ENCODE results near the gene ZNF844.
A peak's percentile ranks its signal among the peaks of the same experiment; 100 is the strongest.
"Not testable (repeated sequence)": the region's sequence is repeated elsewhere in the genome, so short reads cannot be mapped to it uniquely, and the experiment has no call there.

Gene ZNF844

DNA sequence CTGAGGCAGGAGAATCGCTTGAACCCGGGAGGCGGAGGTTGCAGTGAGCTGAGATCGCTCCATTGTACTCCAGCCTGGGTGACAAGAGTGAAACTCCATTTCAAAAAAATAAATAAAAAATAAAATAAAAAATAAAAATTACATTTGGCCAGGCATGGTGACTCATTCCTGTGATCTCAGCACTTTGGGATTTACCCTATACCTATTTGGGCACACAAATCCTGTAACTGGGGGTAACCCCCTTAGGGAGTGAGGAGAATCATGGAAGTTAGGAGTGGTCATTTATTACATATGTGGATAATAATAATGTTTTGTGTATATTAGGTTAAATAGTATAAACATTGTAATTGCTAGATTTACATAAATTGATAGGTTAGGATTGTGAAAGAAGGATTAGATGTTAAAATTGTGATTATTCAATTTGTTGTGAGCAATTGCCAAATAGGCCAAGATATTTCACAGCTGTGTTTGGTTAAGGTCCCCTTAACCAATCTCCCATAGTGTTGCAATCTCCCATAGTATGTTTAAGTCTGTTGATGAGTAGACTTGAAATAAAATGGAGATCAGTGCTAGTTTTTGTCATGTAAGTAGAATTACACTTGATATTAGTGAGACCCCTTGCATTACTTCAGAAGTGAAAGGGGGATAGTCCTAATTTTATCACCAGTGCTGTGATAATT lies 30.7 kb downstream of the ZNF844 start:
- Mint-ChIP-seq H3K9me3 (peaks cover 43% of the 10 kb centered on the region), H3K4me3 (peak overlapping the region; percentile 19 to 37 (median 21)), H3K27me3 (ENCODE audit: low read depth) (no peaks in the 10 kb centered on the region), H3K4me1 (peaks cover 11% of the 10 kb centered on the region), H3K36me3 (ENCODE audit: low read depth) (peaks cover 80% of the 10 kb centered on the region), H3K27ac (no peak overlapping the region)
- no peak for TF ChIP-seq CTCF (IDR thresholded peaks at IDR 0.05; ENCODE audit: unreplicated experiment in 3 of 3)

DNA sequence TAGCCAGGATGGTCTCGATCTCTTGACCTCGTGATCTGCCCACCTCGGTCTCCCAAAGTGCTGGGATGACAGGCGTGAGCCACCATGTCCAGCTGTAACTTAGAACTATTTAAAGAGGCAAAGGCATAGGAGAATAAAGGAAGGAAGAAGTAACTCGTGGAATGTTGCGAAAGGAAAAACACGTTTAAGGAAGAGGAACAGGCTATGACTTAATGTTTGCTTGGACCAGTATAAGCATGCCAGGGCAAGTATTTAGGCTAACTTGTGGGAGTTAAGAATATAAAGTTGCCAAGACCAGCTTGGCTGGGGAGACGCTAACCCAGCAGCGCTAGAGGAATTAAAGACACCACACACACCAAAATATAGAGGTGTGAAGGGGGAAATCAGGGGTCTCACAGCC lies 33.5 kb downstream of the ZNF844 start:
- H3K9me3 Mint-ChIP-seq, result peaks cover 68% of the 10 kb centered on the region
- peaks cover 82% of the 10 kb centered on the region for H3K36me3 Mint-ChIP-seq (ENCODE audit: low read depth)
- no peaks in the 10 kb centered on the region for H3K27me3 Mint-ChIP-seq (ENCODE audit: low read depth)
- H3K4me3 Mint-ChIP-seq, result no peak overlapping the region
- TF ChIP-seq CTCF (IDR thresholded peaks at IDR 0.05; ENCODE audit: unreplicated experiment in 3 of 3), result no peak
- no peak overlapping the region for H3K27ac Mint-ChIP-seq
- peaks cover 4% of the 10 kb centered on the region for H3K4me1 Mint-ChIP-seq

DNA sequence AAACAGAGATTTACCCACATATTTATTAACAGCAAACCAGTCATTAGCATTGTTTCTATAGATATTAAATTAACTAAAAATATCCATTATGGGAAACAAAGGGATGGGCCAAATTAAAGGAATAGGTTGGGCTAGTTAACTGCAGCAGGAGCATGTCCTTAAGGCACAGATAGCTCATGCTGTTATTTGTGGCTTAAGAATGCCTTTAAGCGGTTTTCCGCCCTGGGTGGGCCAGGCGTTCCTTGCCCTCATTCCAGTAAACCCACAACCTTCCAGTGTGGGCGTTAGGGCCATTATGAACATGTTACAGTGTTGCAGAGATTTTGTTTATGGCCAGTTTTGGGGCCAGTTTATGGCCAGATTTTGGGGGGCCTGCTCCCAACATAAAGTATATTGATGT lies 39.4 kb downstream of the ZNF844 start:
- H3K4me1 Mint-ChIP-seq; H3K4me3 Mint-ChIP-seq; H3K27ac Mint-ChIP-seq; H3K27me3 Mint-ChIP-seq (ENCODE audit: low read depth): not testable (repeated sequence)
- H3K36me3 Mint-ChIP-seq (ENCODE audit: low read depth), result peaks cover 65% of the 10 kb centered on the region
- H3K9me3 Mint-ChIP-seq, result peaks cover 63% of the 10 kb centered on the region

DNA sequence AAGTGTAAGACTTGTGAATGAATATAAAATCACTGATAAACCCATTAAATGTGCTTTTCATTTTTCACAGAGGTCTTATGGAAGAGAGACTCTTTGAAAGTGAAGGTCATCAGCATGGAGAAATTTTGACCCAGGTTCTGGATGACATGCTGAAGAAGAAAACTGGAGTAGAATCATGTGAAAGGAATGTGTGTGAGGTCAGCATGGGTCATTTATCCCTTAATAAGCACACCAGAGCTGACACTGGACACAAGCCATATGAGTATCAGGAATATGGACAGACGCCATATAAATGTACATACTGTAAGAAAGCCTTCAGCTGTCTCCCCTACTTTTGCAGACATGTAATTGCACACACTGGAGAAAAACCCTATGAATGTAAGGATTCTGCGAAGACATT lies 46.6 kb downstream of the ZNF844 start:
- Mint-ChIP-seq H3K27me3 (ENCODE audit: low read depth) (no peaks in the 10 kb centered on the region), H3K36me3 (ENCODE audit: low read depth) (peaks cover 77% of the 10 kb centered on the region), H3K9me3 (peaks cover 67% of the 10 kb centered on the region), H3K27ac (no peak overlapping the region), H3K4me1 (no peaks in the 10 kb centered on the region), H3K4me3 (no peak overlapping the region)
- TF ChIP-seq CTCF (IDR thresholded peaks at IDR 0.05; ENCODE audit: unreplicated experiment in 3 of 3), result no peak

DNA sequence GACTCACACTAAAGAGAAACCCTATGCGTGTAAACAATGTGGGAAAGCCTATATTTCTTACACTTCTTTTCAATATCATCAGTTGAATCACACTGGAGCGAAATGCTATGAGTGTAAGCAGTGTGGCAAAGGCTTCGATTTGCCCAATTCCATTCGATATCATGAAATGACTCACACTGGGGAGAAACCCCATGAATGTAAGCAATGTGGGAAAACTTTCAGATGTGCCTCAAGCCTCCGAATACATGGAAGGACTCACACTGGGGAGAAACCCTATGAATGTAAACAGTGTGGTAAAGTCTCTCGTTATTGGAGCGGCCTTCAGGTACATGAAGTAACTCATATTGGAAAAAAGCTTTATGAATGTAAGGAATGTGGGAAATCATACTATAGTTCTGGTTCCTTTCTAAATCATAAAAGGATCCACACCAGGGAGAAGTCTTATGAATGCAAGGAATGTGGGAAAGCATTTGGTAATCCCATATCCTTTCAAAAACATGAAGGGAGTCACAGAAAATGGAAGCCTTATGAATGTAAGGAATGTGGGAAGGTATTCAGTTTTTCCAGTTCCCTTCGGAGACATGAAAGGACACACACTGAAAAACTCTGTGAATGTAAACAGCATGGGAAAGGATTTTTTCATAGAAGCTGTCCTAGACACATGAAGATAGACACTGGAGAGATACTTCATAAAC lies 47.6 kb downstream of the ZNF844 start:
- no peak overlapping the region for H3K27ac Mint-ChIP-seq
- TF ChIP-seq CTCF (IDR thresholded peaks at IDR 0.05; ENCODE audit: unreplicated experiment in 3 of 3), result no peak
- H3K4me3 Mint-ChIP-seq, result no peak overlapping the region
- H3K9me3 Mint-ChIP-seq, result peaks cover 63% of the 10 kb centered on the region
- peaks cover 77% of the 10 kb centered on the region for H3K36me3 Mint-ChIP-seq (ENCODE audit: low read depth)
- no peaks in the 10 kb centered on the region for H3K27me3 Mint-ChIP-seq (ENCODE audit: low read depth)
- H3K4me1 Mint-ChIP-seq, result no peaks in the 10 kb centered on the region

DNA sequence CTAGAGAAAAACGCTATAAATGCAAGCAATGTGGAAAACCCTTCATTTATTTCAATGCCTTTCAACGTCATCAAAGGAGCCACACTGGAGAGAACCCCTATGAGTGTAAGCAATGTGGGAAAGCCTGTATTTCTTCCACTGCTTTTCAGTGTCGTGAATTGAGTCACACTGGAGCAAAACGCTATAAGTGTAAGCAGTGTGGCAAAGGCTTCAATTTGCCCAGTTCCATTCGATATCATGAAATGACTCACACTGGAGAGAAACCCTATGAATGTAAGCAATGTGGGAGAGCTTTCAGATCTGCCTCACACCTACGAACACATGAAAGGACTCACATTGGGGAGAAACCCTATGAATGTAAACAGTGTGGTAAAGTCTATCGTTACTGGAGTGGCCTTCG lies 48.2 kb downstream of the ZNF844 start:
- Mint-ChIP-seq H3K4me1 (no peaks in the 10 kb centered on the region), H3K36me3 (ENCODE audit: low read depth) (peaks cover 79% of the 10 kb centered on the region), H3K27me3 (ENCODE audit: low read depth) (no peaks in the 10 kb centered on the region), H3K27ac (no peak overlapping the region), H3K9me3 (peaks cover 62% of the 10 kb centered on the region), H3K4me3 (no peak overlapping the region)
- no peak for TF ChIP-seq CTCF (IDR thresholded peaks at IDR 0.05; ENCODE audit: unreplicated experiment in 3 of 3)
